Measurements from ENCODE around the gene RPS19BP1.
A peak's percentile ranks its signal among the peaks of the same experiment; 100 is the strongest.
"Not testable (repeated sequence)": the region's sequence is repeated elsewhere in the genome, so short reads cannot be mapped to it uniquely, and the experiment has no call there.

Gene RPS19BP1

GRCh38 chr22:39513791-39514190 is 18.8 kb downstream of the RPS19BP1 start:
- no peak for DNase-seq (ENCODE audit: low read depth)

GRCh38 chr22:39512026-39512425 is 20.5 kb downstream of the RPS19BP1 start:
- DNase-seq (ENCODE audit: low read depth), result no peak

- DNase-seq (ENCODE audit: low read depth), result no peak
Observed at GRCh38 chr22:39511226-39511625, 21.3 kb downstream of the RPS19BP1 start.

- DNase-seq (ENCODE audit: low read depth), result no peak
Observed at GRCh38 chr22:39510529-39511149, 21.9 kb downstream of the RPS19BP1 start.

GRCh38 chr22:39508393-39508792 is 24.2 kb downstream of the RPS19BP1 start:
- DNase-seq (ENCODE audit: low read depth), result no peak

- not testable (repeated sequence) for DNase-seq (ENCODE audit: low read depth)
Observed at GRCh38 chr22:39507021-39507420, 25.5 kb downstream of the RPS19BP1 start.

- no peak for DNase-seq (ENCODE audit: low read depth)
Observed at GRCh38 chr22:39504071-39504470, 28.5 kb downstream of the RPS19BP1 start.

- no peak for DNase-seq (ENCODE audit: low read depth)
Observed at GRCh38 chr22:39503630-39504029, 28.9 kb downstream of the RPS19BP1 start.

- peak; percentile 33 for DNase-seq (ENCODE audit: low read depth)
Observed at GRCh38 chr22:39502789-39503409, 29.6 kb downstream of the RPS19BP1 start.

- DNase-seq (ENCODE audit: low read depth), result peak; percentile 92
Observed at GRCh38 chr22:39502109-39502788, 30.3 kb downstream of the RPS19BP1 start, which contains the start of gene MIEF1. Gene MIEF1, plus strand, starts transcription at chr22:39502290. Its CDS starts 9,005 bp downstream, at chr22:39511295.

- DNase-seq (ENCODE audit: low read depth), result no peak
Observed at GRCh38 chr22:39501644-39502108, 30.9 kb downstream of the RPS19BP1 start.

GRCh38 chr22:39500101-39500500 is 32.4 kb downstream of the RPS19BP1 start:
- no peak for DNase-seq (ENCODE audit: low read depth)

GRCh38 chr22:39498802-39499201 is 33.7 kb downstream of the RPS19BP1 start:
- no peak for DNase-seq (ENCODE audit: low read depth)

GRCh38 chr22:39498368-39498767 is 34.2 kb downstream of the RPS19BP1 start:
- no peak for DNase-seq (ENCODE audit: low read depth)

- DNase-seq (ENCODE audit: low read depth), result no peak
Observed at GRCh38 chr22:39497429-39497828, 35.1 kb downstream of the RPS19BP1 start.

- DNase-seq (ENCODE audit: low read depth), result no peak
Observed at GRCh38 chr22:39496131-39496838, 36.3 kb downstream of the RPS19BP1 start.

GRCh38 chr22:39494471-39495120 is 38.0 kb downstream of the RPS19BP1 start:
- no peak for DNase-seq (ENCODE audit: low read depth)

- DNase-seq (ENCODE audit: low read depth), result no peak
Observed at GRCh38 chr22:39493759-39494158, 38.8 kb downstream of the RPS19BP1 start.

- DNase-seq (ENCODE audit: low read depth), result no peak
Observed at GRCh38 chr22:39492186-39492585, 40.4 kb downstream of the RPS19BP1 start.

- DNase-seq (ENCODE audit: low read depth), result no peak
Observed at GRCh38 chr22:39491696-39492095, 40.9 kb downstream of the RPS19BP1 start.

GRCh38 chr22:39490966-39491680 is 41.4 kb downstream of the RPS19BP1 start:
- DNase-seq (ENCODE audit: low read depth), result no peak
